ENCODE data around the gene PSAP.

The PSAP gene

GRCh38 chr10:71782221-71782916, 68.7 kb downstream of the PSAP start:
- DNase-seq, result no peak

- no peak for DNase-seq
These were observed 70.3 kb downstream of the PSAP start for GRCh38 chr10:71780719-71781118.

- no peak for DNase-seq
These were observed 70.9 kb downstream of the PSAP start for GRCh38 chr10:71780156-71780555.

GRCh38 chr10:71779641-71780040, 71.4 kb downstream of the PSAP start:
- DNase-seq, result no peak

GRCh38 chr10:71778071-71778825, 72.8 kb downstream of the PSAP start:
- no peak for DNase-seq

- no peak for DNase-seq
These were observed 73.7 kb downstream of the PSAP start for GRCh38 chr10:71777213-71777985.

- no peak for DNase-seq
These were observed 74.5 kb downstream of the PSAP start for GRCh38 chr10:71776481-71776925.

GRCh38 chr10:71774916-71775702, 75.9 kb downstream of the PSAP start:
- no peak for DNase-seq

GRCh38 chr10:71773221-71773971, 77.7 kb downstream of the PSAP start, which contains the start of gene VSIR:
TSS of gene VSIR (minus strand) at chr10:71773520. CDS start at chr10:71773439, 81 bp downstream.
- peak; percentile 95 for DNase-seq

DNA sequence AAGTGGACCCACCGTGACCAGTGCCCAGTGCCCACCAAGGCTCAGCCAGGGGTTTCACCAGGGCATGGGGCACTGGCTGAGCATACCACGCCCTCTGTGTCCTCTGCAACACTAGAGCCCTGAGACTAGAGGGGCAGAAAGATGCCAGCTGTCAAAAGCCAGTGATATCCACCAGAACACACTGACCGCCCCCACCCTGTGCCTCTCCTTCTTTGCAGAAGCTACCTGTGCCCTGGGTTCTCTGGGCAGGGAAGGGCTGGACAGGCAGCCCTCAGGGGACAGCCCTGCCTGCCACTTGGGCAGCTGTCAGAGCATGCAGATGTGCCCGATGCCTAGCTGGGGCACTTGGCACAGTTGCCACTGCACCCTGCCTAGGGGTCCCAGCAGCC, 78.2 kb downstream of the PSAP start:
- DNase-seq, result no peak

GRCh38 chr10:71771821-71772617, 79.0 kb downstream of the PSAP start:
- peak; percentile 42 for DNase-seq

GRCh38 chr10:71771204-71771603, 79.8 kb downstream of the PSAP start:
- no peak for DNase-seq

GRCh38 chr10:71770789-71771188, 80.3 kb downstream of the PSAP start:
- no peak for DNase-seq

GRCh38 chr10:71770255-71770654, 80.8 kb downstream of the PSAP start:
- no peak for DNase-seq

GRCh38 chr10:71769279-71769823, 81.7 kb downstream of the PSAP start:
- DNase-seq, result peak; percentile 57

GRCh38 chr10:71767420-71768035, 83.5 kb downstream of the PSAP start:
- no peak for DNase-seq

GRCh38 chr10:71766717-71767419, 84.2 kb downstream of the PSAP start:
- peak; percentile 65 for DNase-seq
